GM06990 (cell line): Measurements from ENCODE around the gene ADAMTS16.

Experiments used
- DNase-seq: peaks from one replicate; pipeline ENCODE4 v3.0.0-alpha.2; 2011; ENCODE audit not compliant: insufficient read length; ENCODE audit errors: extremely low read depth
- H3K27me3 ChIP-seq: replicated peaks from 2 replicates; pipeline ENCODE4 v1.6.0; 2011; ENCODE audit warnings: low read length; ENCODE audit not compliant: control insufficient read depth, insufficient read depth
- H3K36me3 ChIP-seq: 2 replicates; pipeline ENCODE4 v1.5.1; 2011; ENCODE audit warnings: low read length; ENCODE audit not compliant: control insufficient read depth, insufficient read depth
- H3K4me3 ChIP-seq: replicated peaks from 2 replicates; pipeline ENCODE4 v1.5.1; 2011; ENCODE audit warnings: low read depth, mild to moderate bottlenecking, control low read depth, low read length
- CTCF ChIP-seq: IDR thresholded peaks from 2 replicates; pipeline ENCODE4 v1.5.1; 2011; ENCODE audit warnings: low read length, control low read depth, mild to moderate bottlenecking, inconsistent platforms; ENCODE audit not compliant: insufficient read depth, poor library complexity, severe bottlenecking

ADAMTS16 gene

GRCh38 chr5:5317976-5318375 is 177.8 kb downstream of the ADAMTS16 start:
- H3K36me3 ChIP-seq: no peaks in the 10 kb centered on the region
- no peak for TF ChIP-seq CTCF
- no peaks in the 10 kb centered on the region for H3K27me3 ChIP-seq
- no peak for DNase-seq
- no peak overlapping the region for H3K4me3 ChIP-seq

- Histone ChIP-seq H3K36me3 (no peaks in the 10 kb centered on the region), H3K27me3 (no peaks in the 10 kb centered on the region), H3K4me3 (no peak overlapping the region)
- no peak for DNase-seq
- TF ChIP-seq CTCF: no peak
Observed at GRCh38 chr5:5318426-5319190, 178.5 kb downstream of the ADAMTS16 start.

GRCh38 chr5:5320062-5320805 is 180.1 kb downstream of the ADAMTS16 start:
- H3K27me3 ChIP-seq: no peaks in the 10 kb centered on the region
- DNase-seq: no peak

GRCh38 chr5:5321137-5321536 is 181.0 kb downstream of the ADAMTS16 start:
- Histone ChIP-seq H3K4me3 (no peak overlapping the region), H3K36me3 (no peaks in the 10 kb centered on the region), H3K27me3 (no peaks in the 10 kb centered on the region)
- no peak for DNase-seq
- no peak for TF ChIP-seq CTCF

More at GRCh38 chr5:5320062-5320805, 180.1 kb downstream of the ADAMTS16 start:
- no peak for TF ChIP-seq CTCF
- Histone ChIP-seq H3K36me3 (no peaks in the 10 kb centered on the region), H3K4me3 (no peak overlapping the region)

GRCh38 chr5:5323551-5323950 is 183.4 kb downstream of the ADAMTS16 start:
- DNase-seq: no peak
- Histone ChIP-seq H3K4me3 (no peak overlapping the region), H3K36me3 (no peaks in the 10 kb centered on the region), H3K27me3 (no peaks in the 10 kb centered on the region)
- no peak for TF ChIP-seq CTCF
